Osteoblast (primary cell): ENCODE data around the gene DIP2C. TPM values are rescaled to one million over a fixed set of nuclear protein-coding genes. Genes with fewer than 3 reads are reported as not detected.

Experiments
- DNase-seq: peaks from one replicate; pipeline ENCODE4 v3.0.0; 2011; ENCODE audit warnings: low spot score, mixed read lengths; ENCODE audit not compliant: insufficient read length; ENCODE audit errors: missing footprints
- H2AFZ ChIP-seq: 2 replicates; pipeline ENCODE4 v1.6.0; 2011; ENCODE audit warnings: mild to moderate bottlenecking, low read length
- H3K27ac ChIP-seq: 2 replicates; pipeline ENCODE4 v1.5.1; 2011; ENCODE audit warnings: mild to moderate bottlenecking, low read depth, low read length, moderate library complexity
- H3K27me3 ChIP-seq: 2 replicates; pipeline ENCODE4 v1.6.0; 2012; ENCODE audit warnings: mild to moderate bottlenecking, control low read depth, inconsistent platforms, low read length, moderate library complexity; ENCODE audit not compliant: insufficient read depth
- H3K36me3 ChIP-seq: 2 replicates; pipeline ENCODE4 v1.5.1; 2011; ENCODE audit warnings: mild to moderate bottlenecking, low read length, control low read depth, moderate library complexity; ENCODE audit not compliant: insufficient read depth
- H3K4me1 ChIP-seq: 2 replicates; pipeline ENCODE4 v1.5.1; 2011; ENCODE audit warnings: mild to moderate bottlenecking, low read length, control low read depth, moderate library complexity; ENCODE audit not compliant: insufficient read depth
- H3K4me2 ChIP-seq: 2 replicates; pipeline ENCODE4 v1.6.0; 2011; ENCODE audit warnings: mild to moderate bottlenecking, low read length; ENCODE audit not compliant: insufficient read depth
- H3K4me3 ChIP-seq: fragments of 200-600 bp; sonication (generic); 3 replicates; pipeline ENCODE4 v1.5.1; 2012; ENCODE audit warnings: mild to moderate bottlenecking, low read length, inconsistent platforms; ENCODE audit not compliant: insufficient read depth
- H3K79me2 ChIP-seq: 2 replicates; pipeline ENCODE4 v1.6.0; 2012; ENCODE audit warnings: mild to moderate bottlenecking, low read length, control low read depth, inconsistent platforms; ENCODE audit not compliant: insufficient read depth
- H3K9me3 ChIP-seq: 2 replicates; pipeline ENCODE4 v1.5.1; 2011; ENCODE audit warnings: low read depth, low read length, control low read depth
- H4K20me1 ChIP-seq: 2 replicates; pipeline ENCODE4 v1.6.0; 2012; ENCODE audit warnings: mild to moderate bottlenecking, low read length, control low read depth; ENCODE audit not compliant: insufficient read depth
- total RNA-seq: library from RNA; depleted of rRNA; stranded (reverse); fragments of >200 nt; gene quantifications from 2 replicates; pipeline ENCODE4 v1.2.3, GENCODE V29; 2012
- TF ChIP-seq, protein P1 (sequence below): IDR thresholded peaks from 2 replicates; pipeline ENCODE4 v1.5.1; 2011; ENCODE audit warnings: mild to moderate bottlenecking, low read depth, low read length, moderate library complexity; ENCODE audit errors: extremely low read depth

DIP2C gene
- total RNA-seq, 1 donor, result 36.9 TPM

GRCh38 chr10:497898-498451 lies 191.5 kb downstream of the DIP2C start:
- H3K36me3 ChIP-seq, result no peaks in the 10 kb centered on the region
- H3K4me2 ChIP-seq, result no peak overlapping the region
- H4K20me1 ChIP-seq, result peaks cover 72% of the 10 kb centered on the region

GRCh38 chr10:497289-497688 lies 192.2 kb downstream of the DIP2C start:
- H4K20me1 ChIP-seq, result peaks cover 68% of the 10 kb centered on the region

More at GRCh38 chr10:497898-498451, 191.5 kb downstream of the DIP2C start:
- TF ChIP-seq, protein P1, sequence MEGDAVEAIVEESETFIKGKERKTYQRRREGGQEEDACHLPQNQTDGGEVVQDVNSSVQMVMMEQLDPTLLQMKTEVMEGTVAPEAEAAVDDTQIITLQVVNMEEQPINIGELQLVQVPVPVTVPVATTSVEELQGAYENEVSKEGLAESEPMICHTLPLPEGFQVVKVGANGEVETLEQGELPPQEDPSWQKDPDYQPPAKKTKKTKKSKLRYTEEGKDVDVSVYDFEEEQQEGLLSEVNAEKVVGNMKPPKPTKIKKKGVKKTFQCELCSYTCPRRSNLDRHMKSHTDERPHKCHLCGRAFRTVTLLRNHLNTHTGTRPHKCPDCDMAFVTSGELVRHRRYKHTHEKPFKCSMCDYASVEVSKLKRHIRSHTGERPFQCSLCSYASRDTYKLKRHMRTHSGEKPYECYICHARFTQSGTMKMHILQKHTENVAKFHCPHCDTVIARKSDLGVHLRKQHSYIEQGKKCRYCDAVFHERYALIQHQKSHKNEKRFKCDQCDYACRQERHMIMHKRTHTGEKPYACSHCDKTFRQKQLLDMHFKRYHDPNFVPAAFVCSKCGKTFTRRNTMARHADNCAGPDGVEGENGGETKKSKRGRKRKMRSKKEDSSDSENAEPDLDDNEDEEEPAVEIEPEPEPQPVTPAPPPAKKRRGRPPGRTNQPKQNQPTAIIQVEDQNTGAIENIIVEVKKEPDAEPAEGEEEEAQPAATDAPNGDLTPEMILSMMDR, result no peak
- Histone ChIP-seq H3K4me3 (no peak overlapping the region), H3K9me3 (no peaks in the 10 kb centered on the region), H3K4me1 (peaks cover 11% of the 10 kb centered on the region), H3K27me3 (no peaks in the 10 kb centered on the region), H3K27ac (no peak overlapping the region), H3K79me2 (peaks cover 90% of the 10 kb centered on the region), H2AFZ (no peak overlapping the region)
- DNase-seq, result no peak

DNA sequence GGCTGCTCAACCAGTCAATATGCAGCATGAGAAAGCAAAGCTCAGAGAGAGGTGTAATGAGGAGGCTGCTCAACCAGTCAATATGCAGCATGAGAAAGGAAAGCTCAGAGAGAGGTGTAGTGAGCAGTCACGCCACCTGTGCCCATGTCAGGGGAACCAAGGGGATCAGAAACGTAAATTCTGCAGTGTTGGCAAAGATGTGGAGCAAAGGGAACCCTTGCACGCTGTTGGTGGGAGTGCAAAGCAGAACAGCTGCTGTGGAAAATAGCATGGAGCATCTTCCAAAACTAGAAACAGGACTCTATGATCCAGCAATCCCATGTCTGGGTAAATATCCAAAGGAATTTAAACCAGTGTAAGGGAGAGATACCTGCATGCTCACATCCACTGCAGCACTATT lies 194.9 kb downstream of the DIP2C start:
- Histone ChIP-seq H4K20me1 (peaks cover 56% of the 10 kb centered on the region), H3K4me2 (no peak overlapping the region), H3K4me3 (no peak overlapping the region), H2AFZ (no peak overlapping the region), H3K27ac (no peak overlapping the region), H3K4me1 (peaks cover 17% of the 10 kb centered on the region), H3K27me3 (no peaks in the 10 kb centered on the region), H3K9me3 (no peaks in the 10 kb centered on the region), H3K79me2 (peaks cover 80% of the 10 kb centered on the region), H3K36me3 (no peaks in the 10 kb centered on the region)
- no peak for DNase-seq
- TF ChIP-seq, protein P1, result no peak

More at GRCh38 chr10:497289-497688, 192.2 kb downstream of the DIP2C start:
- H3K79me2 ChIP-seq, result peaks cover 90% of the 10 kb centered on the region
- H3K27me3 ChIP-seq, result no peaks in the 10 kb centered on the region
- peaks cover 11% of the 10 kb centered on the region for H3K4me1 ChIP-seq
- H3K4me2 ChIP-seq, result no peak overlapping the region
- no peak overlapping the region for H3K27ac ChIP-seq
- TF ChIP-seq, protein P1, result no peak
- H3K9me3 ChIP-seq, result no peaks in the 10 kb centered on the region
- DNase-seq, result no peak
- no peaks in the 10 kb centered on the region for H3K36me3 ChIP-seq
- H3K4me3 ChIP-seq, result no peak overlapping the region
- no peak overlapping the region for H2AFZ ChIP-seq

- peaks cover 58% of the 10 kb centered on the region for H4K20me1 ChIP-seq
These were observed 195.3 kb downstream of the DIP2C start for GRCh38 chr10:494149-494542.

More at GRCh38 chr10:494149-494542, 195.3 kb downstream of the DIP2C start:
- H3K79me2 ChIP-seq, result peaks cover 79% of the 10 kb centered on the region
- DNase-seq, result no peak
- H3K27me3 ChIP-seq, result no peaks in the 10 kb centered on the region
- H2AFZ ChIP-seq, result no peak overlapping the region
- no peaks in the 10 kb centered on the region for H3K36me3 ChIP-seq
- H3K4me1 ChIP-seq, result peaks cover 17% of the 10 kb centered on the region
- H3K27ac ChIP-seq, result no peak overlapping the region
- H3K4me2 ChIP-seq, result no peak overlapping the region
- no peaks in the 10 kb centered on the region for H3K9me3 ChIP-seq
- H3K4me3 ChIP-seq, result no peak overlapping the region
- TF ChIP-seq, protein P1, result no peak
